Activated CD4-positive, alpha-beta T cell treated with anti-CD3 and anti-CD28 coated beads, Interleukin-2, amount 50 U/mL, for 16 hours (primary cell): Measurements from ENCODE around the gene SLC6A6.
"Not testable (repeated sequence)": the region's sequence is repeated elsewhere in the genome, so short reads cannot be mapped to it uniquely, and the experiment has no call there.

ENCODE experiments used
- DNase-seq: peaks from one replicate; pipeline ENCODE4 v3.0.0-alpha.2; 2020

SLC6A6 gene

GRCh38 chr3:14510838-14511622 lies 108.6 kb downstream of the SLC6A6 start:
- DNase-seq, result no peak

GRCh38 chr3:14511623-14512280 lies 109.3 kb downstream of the SLC6A6 start:
- no peak for DNase-seq

GRCh38 chr3:14512281-14512941 lies 110.0 kb downstream of the SLC6A6 start:
- DNase-seq, result no peak

GRCh38 chr3:14512942-14513327 lies 110.5 kb downstream of the SLC6A6 start:
- no peak for DNase-seq

- DNase-seq, result no peak
Observed at GRCh38 chr3:14513566-14514322, 111.3 kb downstream of the SLC6A6 start.

GRCh38 chr3:14514323-14514720 lies 111.9 kb downstream of the SLC6A6 start:
- DNase-seq, result no peak

- not testable (repeated sequence) for DNase-seq
Observed at GRCh38 chr3:14515526-14515925, 113.1 kb downstream of the SLC6A6 start.

- no peak for DNase-seq
Observed at GRCh38 chr3:14516738-14517345, 114.4 kb downstream of the SLC6A6 start.

- no peak for DNase-seq
Observed at GRCh38 chr3:14517601-14518431, 115.4 kb downstream of the SLC6A6 start.

GRCh38 chr3:14518432-14518802 lies 116.0 kb downstream of the SLC6A6 start:
- no peak for DNase-seq

- DNase-seq, result no peak
Observed at GRCh38 chr3:14518893-14519292, 116.5 kb downstream of the SLC6A6 start.

- no peak for DNase-seq
Observed at GRCh38 chr3:14519406-14519805, 117.0 kb downstream of the SLC6A6 start.

- DNase-seq, result no peak
Observed at GRCh38 chr3:14520149-14520548, 117.7 kb downstream of the SLC6A6 start.

- no peak for DNase-seq
Observed at GRCh38 chr3:14520967-14521366, 118.6 kb downstream of the SLC6A6 start.

- DNase-seq, result no peak
Observed at GRCh38 chr3:14521611-14522010, 119.2 kb downstream of the SLC6A6 start.

- no peak for DNase-seq
Observed at GRCh38 chr3:14522129-14522691, 119.8 kb downstream of the SLC6A6 start.

GRCh38 chr3:14522768-14523167 lies 120.4 kb downstream of the SLC6A6 start:
- no peak for DNase-seq

GRCh38 chr3:14523792-14524191 lies 121.4 kb downstream of the SLC6A6 start:
- no peak for DNase-seq

- no peak for DNase-seq
Observed at GRCh38 chr3:14524311-14524711, 121.9 kb downstream of the SLC6A6 start.

- DNase-seq, result no peak
Observed at GRCh38 chr3:14524920-14525660, 122.7 kb downstream of the SLC6A6 start.
